ENCODE data around the gene EEPD1.
"Not testable (repeated sequence)": the region's sequence is repeated elsewhere in the genome, so short reads cannot be mapped to it uniquely, and the experiment has no call there.

EEPD1 gene

DNA sequence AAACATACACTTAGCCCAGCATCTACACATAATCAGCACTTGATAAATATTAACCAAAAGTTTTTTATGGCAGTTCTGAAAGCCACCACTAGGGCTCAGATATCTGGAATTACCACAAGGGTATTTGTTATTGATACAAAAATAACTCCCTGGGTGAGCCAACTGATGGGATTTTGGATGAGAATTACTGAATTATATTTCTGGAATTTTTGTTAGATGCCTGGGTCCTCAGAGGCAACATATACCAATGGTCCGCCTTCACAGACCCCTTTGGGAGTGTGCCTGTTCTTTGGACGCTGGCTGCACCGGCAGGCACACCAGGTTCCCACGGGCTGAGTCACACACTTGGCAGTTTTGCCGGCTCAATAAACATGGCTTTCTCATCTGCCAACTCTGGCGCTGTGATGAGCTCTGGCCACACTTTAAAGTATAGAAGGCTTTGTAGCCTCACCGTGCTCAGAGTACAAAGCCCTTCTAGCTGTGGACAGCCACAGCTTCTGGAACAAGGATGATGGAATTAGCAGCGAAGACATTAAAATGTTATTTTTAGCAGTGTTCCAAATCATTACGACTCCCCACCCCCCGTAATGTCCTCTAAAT, 24.5 kb upstream of the EEPD1 start:
- peak; percentile 86 for DNase-seq (ENCODE audit: low read depth)

DNA sequence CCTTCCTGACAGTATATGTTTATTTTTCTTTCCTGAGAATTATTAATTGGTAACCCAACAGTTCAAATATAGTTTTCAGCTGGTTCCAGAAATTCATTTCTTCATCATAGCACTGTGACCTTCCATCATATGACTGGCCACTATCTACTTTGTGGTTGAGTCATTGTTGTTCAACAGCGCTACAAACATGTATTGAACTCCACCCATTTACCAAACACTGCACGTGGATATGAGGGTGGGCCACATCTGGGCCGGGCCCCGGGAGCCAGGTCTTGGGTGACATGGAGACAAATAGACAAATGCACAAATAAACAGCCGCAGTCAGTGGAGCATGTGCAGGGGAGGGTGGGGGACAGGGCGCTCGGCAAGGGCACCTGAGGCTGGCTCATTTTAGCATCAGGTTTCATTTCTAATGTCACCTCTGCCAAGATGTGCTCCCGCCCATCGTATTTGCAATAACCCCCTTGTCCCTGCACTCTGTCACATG, 24.0 kb upstream of the EEPD1 start:
- peak; percentile 47 for DNase-seq (ENCODE audit: low read depth)

DNA sequence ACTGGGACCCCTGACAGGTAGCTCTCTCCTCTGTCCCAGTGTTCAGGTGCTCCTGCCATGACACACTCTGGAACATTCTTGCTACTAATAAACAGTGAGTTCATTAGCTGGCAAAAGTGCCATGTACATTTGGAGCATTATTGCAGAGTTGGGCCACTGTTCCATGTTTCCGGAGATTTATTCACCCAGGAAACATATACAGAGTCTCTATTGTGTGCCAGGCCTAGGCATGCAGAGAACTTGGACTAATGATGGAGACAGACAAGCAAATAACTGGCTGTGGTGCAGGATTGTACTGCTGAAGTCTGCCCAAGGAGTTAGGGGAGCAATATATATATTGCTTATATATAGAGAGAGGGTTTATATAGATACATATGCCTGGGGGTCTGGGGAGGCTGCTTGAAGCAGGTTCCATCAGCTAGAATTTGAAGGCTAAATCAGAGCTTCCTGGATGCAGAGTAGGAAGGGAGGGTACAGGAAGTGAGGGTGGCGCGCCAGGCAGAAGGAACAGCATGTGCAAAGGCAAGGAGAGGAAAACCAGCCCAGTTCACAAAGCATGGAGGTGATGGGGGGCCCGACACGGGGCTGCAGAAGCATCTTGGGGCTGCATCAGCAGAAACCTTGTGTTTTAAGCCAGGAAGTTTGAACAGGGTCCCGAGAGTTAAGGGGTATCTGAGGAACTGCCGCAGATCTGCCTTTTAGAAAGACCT, 22.7 kb upstream of the EEPD1 start:
- no peak for DNase-seq (ENCODE audit: low read depth)

DNA sequence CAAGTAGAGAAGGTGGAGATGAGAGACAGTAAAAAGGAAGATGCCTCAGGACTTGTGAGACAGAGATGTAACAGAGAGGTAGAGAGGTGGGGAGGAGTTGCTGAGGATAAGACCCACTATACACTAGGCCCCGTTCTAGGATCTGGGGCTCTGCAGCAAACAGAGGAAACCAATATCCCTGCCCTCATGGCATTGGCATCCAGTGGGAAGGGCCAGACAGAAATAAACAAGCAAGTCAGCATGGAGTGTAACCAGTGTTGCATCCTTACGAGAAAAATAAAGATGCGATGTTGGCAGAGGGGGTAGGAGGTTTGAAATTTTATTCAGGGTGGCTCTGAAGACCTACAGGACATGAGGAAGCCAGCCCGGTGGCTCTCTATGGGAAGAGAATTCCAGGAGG, 22.0 kb upstream of the EEPD1 start:
- peak; percentile 30 for DNase-seq (ENCODE audit: low read depth)

DNA sequence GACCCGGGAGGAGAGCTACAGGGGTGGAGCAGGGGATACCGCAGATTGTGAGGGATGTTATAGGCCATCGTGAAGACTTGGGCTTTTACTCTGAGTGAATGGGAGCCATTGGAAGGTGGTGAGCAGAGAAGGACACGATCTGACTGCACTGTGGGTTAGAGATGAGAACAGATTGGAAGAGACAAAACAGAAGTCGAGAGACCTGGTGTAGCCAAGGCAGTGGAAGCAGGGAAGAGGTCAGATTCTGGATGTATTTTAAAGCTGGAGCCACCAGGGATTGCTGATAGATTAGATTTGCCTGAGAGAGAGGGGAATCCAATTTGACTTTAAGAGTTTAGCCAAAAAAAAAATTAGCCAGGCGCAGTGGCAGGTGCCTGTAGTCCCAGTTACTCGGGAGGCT, 21.6 kb upstream of the EEPD1 start:
- DNase-seq (ENCODE audit: low read depth), result no peak

- no peak for DNase-seq (ENCODE audit: low read depth)
These were observed 21.0 kb upstream of the EEPD1 start for GRCh38 chr7:36132012-36132411.

DNA sequence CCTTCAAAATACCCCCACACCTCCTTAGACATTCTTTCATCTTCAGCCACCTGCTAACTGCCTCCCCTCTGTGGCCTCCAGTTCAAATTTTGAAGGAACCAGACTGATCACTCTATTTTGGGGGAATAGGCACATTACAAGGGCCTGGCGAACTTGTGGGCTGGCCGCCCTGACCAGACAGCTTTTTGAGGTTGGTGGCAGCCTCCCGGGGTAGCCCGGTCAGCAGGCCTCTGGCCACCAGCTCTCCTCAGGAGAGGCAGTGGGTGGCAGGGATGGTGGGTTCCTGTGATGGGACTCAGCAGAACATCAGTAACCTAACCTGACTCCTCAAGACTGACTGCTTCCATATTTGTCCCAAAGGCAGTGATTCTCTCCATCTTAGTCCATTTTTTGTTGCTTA, 17.4 kb upstream of the EEPD1 start:
- DNase-seq (ENCODE audit: low read depth), result no peak

DNA sequence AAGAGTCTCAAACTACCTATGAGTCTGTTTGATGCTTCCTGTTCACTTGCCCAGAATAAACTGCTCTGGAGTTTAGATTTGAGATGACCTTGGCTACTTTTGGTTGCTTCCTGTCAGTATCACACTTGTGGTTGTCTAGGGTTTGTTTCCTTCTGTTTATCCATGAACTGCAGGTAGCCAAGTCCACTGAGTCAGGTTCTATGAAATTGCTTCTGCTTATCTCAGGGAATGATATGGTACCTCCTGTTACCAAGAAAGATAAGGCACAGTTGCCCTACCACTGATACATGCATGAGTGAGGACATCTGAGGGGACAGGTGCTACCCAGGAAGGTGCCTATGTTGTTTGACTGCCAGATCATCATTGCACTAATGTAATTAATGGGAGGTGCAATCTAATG, 15.8 kb upstream of the EEPD1 start:
- DNase-seq (ENCODE audit: low read depth), result no peak

GRCh38 chr7:36137754-36138153, 15.3 kb upstream of the EEPD1 start:
- no peak for DNase-seq (ENCODE audit: low read depth)

- DNase-seq (ENCODE audit: low read depth), result no peak
These were observed 14.8 kb upstream of the EEPD1 start for GRCh38 chr7:36138209-36138608.

DNA sequence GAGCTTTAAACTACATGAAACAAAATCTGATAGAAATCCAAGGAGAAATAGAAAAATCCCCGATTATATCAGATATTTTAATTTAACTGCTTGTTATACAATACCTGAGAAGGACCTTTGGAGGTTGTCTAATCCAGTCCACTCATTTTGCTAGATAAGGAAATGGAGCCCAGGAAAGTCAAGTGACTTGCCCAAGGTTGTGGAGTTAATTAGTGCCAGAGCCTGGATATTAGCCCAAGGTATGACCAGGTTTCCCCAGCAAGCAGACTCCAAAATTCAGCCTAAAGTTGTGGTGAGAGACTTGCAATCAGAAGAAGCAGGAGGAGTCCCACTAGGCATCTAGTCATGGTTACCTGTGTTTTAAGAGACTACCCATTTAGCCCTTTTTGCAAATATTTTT, 11.7 kb upstream of the EEPD1 start:
- no peak for DNase-seq (ENCODE audit: low read depth)

- DNase-seq (ENCODE audit: low read depth), result no peak
These were observed 11.2 kb upstream of the EEPD1 start for GRCh38 chr7:36141850-36142249.

DNA sequence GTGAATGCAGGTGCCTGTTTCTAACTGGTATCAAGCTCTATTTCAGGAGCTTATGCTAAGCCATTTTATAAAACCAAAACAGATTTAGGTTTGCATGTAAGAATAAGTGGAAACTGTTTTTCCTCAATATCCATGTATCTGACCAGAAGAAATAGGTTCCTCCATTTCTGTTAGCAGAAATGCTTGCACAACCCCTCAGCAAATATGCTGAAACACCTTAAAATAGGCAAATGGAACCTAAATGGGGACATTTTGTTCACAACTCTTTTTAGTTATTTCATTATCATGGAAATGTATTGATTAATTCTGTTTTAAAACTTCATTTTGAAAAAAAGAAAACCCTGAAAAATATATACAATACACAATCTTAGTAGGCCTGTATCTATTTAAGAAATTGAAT, 8.9 kb upstream of the EEPD1 start:
- DNase-seq (ENCODE audit: low read depth), result no peak

- DNase-seq (ENCODE audit: low read depth), result no peak
These were observed 7.4 kb upstream of the EEPD1 start for GRCh38 chr7:36145686-36146085.

- no peak for DNase-seq (ENCODE audit: low read depth)
These were observed 5.7 kb upstream of the EEPD1 start for GRCh38 chr7:36147361-36147760.

- no peak for DNase-seq (ENCODE audit: low read depth)
These were observed 4.5 kb upstream of the EEPD1 start for GRCh38 chr7:36148422-36149065.

DNA sequence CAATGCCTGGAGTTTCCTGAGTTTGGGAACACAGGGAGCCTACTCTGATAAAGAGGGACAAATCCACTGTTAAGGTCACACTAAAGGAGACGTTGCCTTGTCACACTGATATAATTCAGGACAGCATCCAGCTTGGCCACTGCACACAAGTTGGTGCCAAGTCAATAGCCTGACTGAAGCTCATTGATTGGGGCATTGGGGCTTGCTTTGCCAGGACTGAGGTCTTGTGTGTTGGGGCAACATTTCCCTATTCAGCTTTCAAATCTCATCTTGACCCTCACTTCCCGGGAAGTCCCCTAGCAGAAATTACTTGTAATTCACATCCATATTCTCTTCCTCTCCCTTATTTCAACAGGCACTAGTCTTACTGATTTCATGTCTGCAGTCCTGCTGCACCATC, 3.8 kb upstream of the EEPD1 start:
- DNase-seq (ENCODE audit: low read depth), result not testable (repeated sequence)

- no peak for DNase-seq (ENCODE audit: low read depth)
These were observed 3.2 kb upstream of the EEPD1 start for GRCh38 chr7:36149694-36150452.

DNA sequence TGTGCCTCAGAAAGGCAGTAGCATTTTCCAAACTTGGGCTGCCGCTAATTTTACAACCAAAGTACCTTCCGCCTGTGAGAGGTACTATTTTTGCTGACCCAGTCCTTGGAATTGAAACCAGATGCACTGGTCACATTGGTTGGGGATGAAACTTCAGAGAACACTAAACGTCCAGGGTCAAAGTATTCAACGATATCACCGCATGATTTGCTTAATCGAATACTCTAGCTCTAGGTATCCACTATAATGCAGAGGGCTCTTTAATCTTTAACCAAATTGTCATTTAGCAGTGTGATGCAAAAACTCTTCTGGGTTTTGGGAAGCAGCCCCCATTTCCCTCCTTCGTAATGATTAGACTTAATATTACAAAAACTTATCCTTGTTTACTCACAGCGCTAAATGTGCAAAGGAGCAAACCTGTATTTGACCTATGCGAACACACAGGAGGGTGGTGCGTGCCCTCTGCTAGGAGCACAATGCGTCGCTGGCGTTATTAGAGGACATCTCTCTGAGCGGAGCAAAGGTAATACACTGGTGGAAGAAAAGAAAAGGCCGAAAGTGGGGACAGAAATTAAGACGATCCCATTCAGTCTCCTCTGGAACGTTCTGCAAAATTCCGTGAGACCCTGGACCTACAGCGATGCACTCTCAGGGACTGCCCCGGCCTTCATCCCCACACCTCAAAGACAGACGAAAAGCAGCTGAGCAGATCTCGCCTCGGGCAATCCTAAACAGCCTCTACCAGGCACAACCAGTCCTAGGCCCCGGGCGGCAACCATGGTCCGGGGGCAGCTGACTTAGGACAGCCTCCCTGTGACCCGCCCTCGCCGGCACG, 916 bp upstream of the EEPD1 start:
- DNase-seq (ENCODE audit: low read depth), result no peak

DNA sequence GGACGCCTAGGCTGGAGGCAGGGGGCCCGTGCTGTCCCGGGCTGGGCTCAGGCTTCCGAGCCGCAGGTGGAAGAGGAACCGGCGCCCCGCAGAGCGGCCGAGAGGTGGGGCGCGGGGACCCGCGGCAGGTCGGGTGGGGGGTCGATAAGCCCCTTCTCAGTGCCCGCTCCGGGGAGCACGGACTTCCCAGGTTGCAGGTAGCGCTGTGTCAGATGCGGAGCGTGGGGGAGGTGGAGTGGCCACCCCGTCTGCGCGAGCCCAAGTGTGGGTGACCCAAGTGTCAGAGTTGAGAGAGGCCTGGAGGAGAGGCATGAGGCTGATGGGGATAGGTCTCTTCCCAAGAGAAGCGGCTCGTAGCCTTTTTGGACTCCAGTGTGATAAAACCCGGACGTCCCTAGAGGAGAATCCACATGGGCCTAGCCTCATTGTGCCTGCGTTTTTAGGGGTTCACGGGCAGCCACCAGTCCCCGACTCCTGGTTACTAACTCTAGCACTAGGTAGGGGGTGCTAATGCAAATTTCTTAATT, 580 bp downstream of the EEPD1 start:
- DNase-seq (ENCODE audit: low read depth), result no peak
